B cell (primary cell): ENCODE data around the gene MAN1B1. TPM values are rescaled to one million over a fixed set of nuclear protein-coding genes. Genes with fewer than 3 reads are reported as not detected.
A peak's percentile ranks its signal among the peaks of the same experiment; 100 is the strongest.
"Not testable (repeated sequence)": the region's sequence is repeated elsewhere in the genome, so short reads cannot be mapped to it uniquely, and the experiment has no call there.

ENCODE experiments used
- ATAC-seq: fragments of 200-7000 bp; cut with Tn5 transposase; one replicate; pipeline ENCODE4 v1.10.0; 2021; ENCODE audit warnings: low read depth, mild to moderate bottlenecking, moderate number of reproducible peaks, moderate library complexity
- CTCF ChIA-PET: fragments of 350-600 bp; sonication (Branson Sonifier 250); formaldehyde crosslinking; loops from one replicate; lab custom pipeline; 2021; ENCODE audit warnings: antibody characterized with exemption, inconsistent platforms; lab: Charles Lee
- POLR2A ChIA-PET: fragments of 350-600 bp; sonication (Branson Sonifier 250); formaldehyde crosslinking; loops from one replicate; lab custom pipeline; 2021; ENCODE audit warnings: antibody characterized with exemption; lab: Charles Lee
- DNase-seq: peaks from one replicate; pipeline ENCODE4 v3.0.0; 2013
- H2AFZ ChIP-seq: 2 replicates; pipeline ENCODE4 v1.6.1; 2012; ENCODE audit warnings: mild to moderate bottlenecking, low read depth, low read length; ENCODE audit not compliant: insufficient read depth, poor library complexity, severe bottlenecking
- H3K27ac ChIP-seq, 2 donors: 1 replicate in 1 of 2; 2 replicates in 1 of 2; pipeline ENCODE4 v1.5.1; 2012 to 2013; ENCODE audit warnings: low read length in 2 of 2, mild to moderate bottlenecking in 2 of 2, moderate library complexity in 1 of 2
- H3K27me3 ChIP-seq, 4 experiments: fragments of 200-600 bp in 1 of 4; sonication (generic) in 1 of 4; replicated peaks in 1 of 4; 1 replicate in 2 of 4; 2 replicates in 2 of 4; pipeline versions ENCODE4 v1.6.1 to v1.7.0; 2013 to 2016; ENCODE audit warnings: low read length in 3 of 4, mild to moderate bottlenecking in 2 of 4, mixed read lengths in 1 of 4, moderate library complexity in 1 of 4; ENCODE audit not compliant: insufficient read depth in 4 of 4, control insufficient read depth in 3 of 4; ENCODE audit errors: control extremely low read depth in 1 of 4
- H3K36me3 ChIP-seq, 2 experiments: replicated peaks in 1 of 2; 1 replicate in 1 of 2; 2 replicates in 1 of 2; pipeline versions ENCODE4 v1.6.1 to v1.7.1; 2013; ENCODE audit warnings: low read length in 1 of 2; ENCODE audit not compliant: insufficient read depth in 2 of 2, control insufficient read depth in 1 of 2; ENCODE audit errors: control extremely low read depth in 1 of 2, extremely low read depth in 1 of 2
- H3K4me1 ChIP-seq, 2 donors: fragments of 200-600 bp in 1 of 2; sonication (generic) in 1 of 2; 1 replicate in 1 of 2; 2 replicates in 1 of 2; pipeline versions ENCODE4 v1.5.1 to v1.6.1; 2013 to 2017; ENCODE audit warnings: low read length in 2 of 2; ENCODE audit not compliant: control insufficient read depth in 2 of 2, insufficient read depth in 2 of 2
- H3K4me2 ChIP-seq: replicated peaks from 2 replicates; pipeline ENCODE3; 2012; ENCODE audit warnings: mild to moderate bottlenecking, low read depth, low read length; ENCODE audit not compliant: poor library complexity, severe bottlenecking
- H3K4me3 ChIP-seq, 5 experiments: fragments of 200-600 bp in 1 of 5; sonication (generic) in 1 of 5; 1 replicate in 3 of 5; 2 replicates in 2 of 5; pipeline versions ENCODE4 v1.5.1 to v1.7.0; 2011 to 2016; ENCODE audit warnings: low read length in 4 of 5, mild to moderate bottlenecking in 4 of 5, low read depth in 2 of 5, control low read depth in 1 of 5, moderate library complexity in 1 of 5; ENCODE audit not compliant: insufficient read depth in 1 of 5; ENCODE audit errors: control extremely low read depth in 1 of 5, extremely low read depth in 1 of 5
- H3K79me2 ChIP-seq: fragments of 200-600 bp; sonication (generic); one replicate; pipeline ENCODE4 v1.6.0; 2016; ENCODE audit warnings: low read length; ENCODE audit not compliant: control insufficient read depth, insufficient read depth
- H3K9ac ChIP-seq: fragments of 200-600 bp; sonication (generic); 2 replicates; pipeline ENCODE4 v1.6.1; 2017; ENCODE audit warnings: mild to moderate bottlenecking, low read length, moderate library complexity
- H3K9me3 ChIP-seq, 3 donors: one replicate each; pipeline versions ENCODE4 v1.6.1 to v1.7.1; 2013; ENCODE audit warnings: low read length in 2 of 3; ENCODE audit not compliant: control insufficient read depth in 2 of 3, insufficient read depth in 1 of 3; ENCODE audit errors: control extremely low read depth in 1 of 3
- H4K20me1 ChIP-seq: 2 replicates; pipeline ENCODE4 v1.6.0; 2012; ENCODE audit warnings: mild to moderate bottlenecking, low read length; ENCODE audit not compliant: insufficient read depth, control insufficient read depth, poor library complexity, severe bottlenecking
- H3K27ac Mint-ChIP-seq: one replicate; pipeline ENCODE4 v1.8.0; 2021; ENCODE audit warnings: mixed read lengths
- H3K27me3 Mint-ChIP-seq: one replicate; pipeline ENCODE4 v1.8.0; 2021; ENCODE audit warnings: mixed read lengths
- H3K4me1 Mint-ChIP-seq: one replicate; pipeline ENCODE4 v1.8.0; 2021; ENCODE audit warnings: mixed read lengths
- H3K4me3 Mint-ChIP-seq: one replicate; pipeline ENCODE4 v1.8.0; 2021; ENCODE audit warnings: mixed read lengths
- H3K9me3 Mint-ChIP-seq: one replicate; pipeline ENCODE4 v1.8.0; 2022; ENCODE audit warnings: mixed read lengths; ENCODE audit not compliant: insufficient read depth
- CTCF ChIP-seq: fragments of 200-600 bp; IDR thresholded peaks from one replicate; pipeline ENCODE4 v1.8.0; 2022; ENCODE audit warnings: antibody characterized with exemption, mild to moderate bottlenecking
- WGBS: methylation state at CpG from one replicate; pipeline ENCODE4 v1.1.5; 2013; ENCODE audit warnings: missing lambda C conversion rate; ENCODE audit not compliant: insufficient coverage; 5-methylcytosine and 5-hydroxymethylcytosine counted together
- intact Hi-C: fragments of 100-400 bp; cut with micrococcal nuclease; formaldehyde crosslinking; loops from one replicate; pipeline ENCODE4 v1.10.0; 2022
- polyA plus RNA-seq: library from polyadenylated mRNA; depleted of rRNA; stranded (reverse); fragments of >200 nt; gene quantifications from 2 replicates; pipeline ENCODE4 v1.2.3, GENCODE V29; 2012
- total RNA-seq, 2 donors: library from RNA; stranded (reverse); fragments of 120-200 nt in 1 of 2; gene quantifications; 1 replicate in 1 of 2; 2 replicates in 1 of 2; pipeline versions ENCODE4 v1.2.3 to v1.2.4, GENCODE V29; 2013 to 2022

MAN1B1 gene
- total and polyA plus RNA-seq, 2 donors (not counting 1 experiment from before 2014, with no cell fraction given), result 47.0 to 68.4 TPM

GRCh38 chr9:137122796-137123467, 36.1 kb downstream of the MAN1B1 start:
- H3K27ac Mint-ChIP-seq, result peak overlapping the region; percentile 91
- POLR2A ChIA-PET, result interaction anchor here (0.7 to 1.0 kb wide), 2 partner anchors 53 to 123 kb away, joined by 3 to 14 read pairs; partner anchors contain the start of gene SAPCD2

GRCh38 chr9:137123468-137123837, 36.7 kb downstream of the MAN1B1 start:
- no peak for ATAC-seq
- no peak overlapping the region for H2AFZ ChIP-seq
- no peaks in the 10 kb centered on the region for H3K36me3 ChIP-seq
- H3K27ac ChIP-seq, result peak overlapping the region in 1 of 2 donors; percentile 84
- TF ChIP-seq CTCF, result no peak
- H3K79me2 ChIP-seq, result peaks cover 28% of the 10 kb centered on the region
- H3K9ac ChIP-seq, result no peak overlapping the region
- H3K27me3 ChIP-seq, result no peaks in the 10 kb centered on the region
- DNase-seq, result no peak
- no peaks in the 10 kb centered on the region for H4K20me1 ChIP-seq
- intact Hi-C loops, result loop anchor here (5.0 kb wide), 1 partner anchor 34 kb away; no protein-coding TSS in a partner anchor
- Mint-ChIP-seq H3K27me3 (no peaks in the 10 kb centered on the region), H3K4me3 (peak overlapping the region; percentile 72), H3K4me1 (peaks cover 54% of the 10 kb centered on the region), H3K9me3 (no peaks in the 10 kb centered on the region), H3K27ac (peak overlapping the region; percentile 89)
- H3K4me3 ChIP-seq, result peak overlapping the region in 1 of 5 experiments; percentile 1
- ChIA-PET POLR2A (interaction anchor here (0.7 to 1.0 kb wide), 2 partner anchors 53 to 124 kb away, joined by 3 to 14 read pairs; partner anchors contain the start of gene SAPCD2), CTCF (interaction anchor here (0.6 to 3.9 kb wide), 7 partner anchors 77 to 124 kb away, joined by 3 to 15 read pairs (median 4); partner anchors contain the start of genes CYSRT1, RNF224 and TPRN)
- H3K9me3 ChIP-seq, result no peaks in the 10 kb centered on the region
- WGBS, result no CpG with 5 or more reads among the region's 5 CpGs
- peak overlapping the region; percentile 47 for H3K4me2 ChIP-seq
- H3K4me1 ChIP-seq, result peaks cover 53 to 64% of the 10 kb centered on the region in 2 donors

More at GRCh38 chr9:137122796-137123467, 36.1 kb downstream of the MAN1B1 start:
- H3K4me1 ChIP-seq, result peaks cover 48 to 59% of the 10 kb centered on the region in 2 donors
- ATAC-seq, result peak; percentile 14
- not testable (repeated sequence) for DNase-seq, H3K9me3 Mint-ChIP-seq, H3K27me3 ChIP-seq, H2AFZ ChIP-seq, H3K36me3 ChIP-seq, H3K27me3 Mint-ChIP-seq, H3K9me3 ChIP-seq, H4K20me1 ChIP-seq
- CTCF ChIA-PET, result interaction anchor here (0.6 to 3.9 kb wide), 10 partner anchors 40 to 286 kb away, joined by 3 to 15 read pairs (median 4); partner anchors contain the start of genes CYSRT1, RNF224 and TPRN
- peak overlapping the region in 1 of 5 experiments; percentile 33 for H3K4me3 ChIP-seq
- intact Hi-C loops, result loop anchor here (5.0 kb wide), 1 partner anchor 34 kb away; no protein-coding TSS in a partner anchor
- Mint-ChIP-seq H3K4me1 (peaks cover 49% of the 10 kb centered on the region), H3K4me3 (peak overlapping the region; percentile 72)
- H3K27ac ChIP-seq, result peak overlapping the region; percentile 62 to 84
- 40% methylated on average over 2 of the region's 16 CpGs for WGBS
- H3K9ac ChIP-seq, result peak overlapping the region; percentile 6
- peaks cover 24% of the 10 kb centered on the region for H3K79me2 ChIP-seq
- H3K4me2 ChIP-seq, result peak overlapping the region; percentile 47

- DNase-seq, H3K36me3 ChIP-seq, H3K9me3 ChIP-seq, H2AFZ ChIP-seq, H4K20me1 ChIP-seq, H3K9me3 Mint-ChIP-seq, H3K4me3 ChIP-seq, H3K27me3 ChIP-seq, H3K27ac Mint-ChIP-seq, POLR2A ChIA-PET, H3K9ac ChIP-seq, H3K27me3 Mint-ChIP-seq, ATAC-seq, H3K4me3 Mint-ChIP-seq: not testable (repeated sequence)
- intact Hi-C loops, result loop anchor here (5.0 kb wide), 1 partner anchor 33 kb away; no protein-coding TSS in a partner anchor
- CTCF ChIA-PET, result interaction anchor here (1.1 to 1.6 kb wide), 3 partner anchors 113 to 125 kb away, joined by 3 to 6 read pairs (median 3); no protein-coding TSS in a partner anchor
- Histone ChIP-seq H3K4me1 (peaks cover 58 to 66% of the 10 kb centered on the region in 2 donors), H3K4me2 (peak overlapping the region; percentile 47), H3K79me2 (peaks cover 28% of the 10 kb centered on the region), H3K27ac (peak overlapping the region in 1 of 2 donors; percentile 84)
- peaks cover 55% of the 10 kb centered on the region for H3K4me1 Mint-ChIP-seq
- 71% methylated on average over 3 of the region's 5 CpGs for WGBS
Observed at GRCh38 chr9:137123952-137124462, 37.2 kb downstream of the MAN1B1 start.
